ENCODE results near the gene GUCY2D.

GRCh38 chr17:8064561-8065019 is 62.2 kb downstream of the GUCY2D start:
- TF ChIP-seq POLR2AphosphoS5 (IDR thresholded peaks at IDR 0.05), result no peak
- TF ChIP-seq CTCF (IDR thresholded peaks at IDR 0.05), result no peak
- TF ChIP-seq EP300 (IDR thresholded peaks at IDR 0.05), result no peak

Measured in sigmoid colon (tissue), 4 donors.